Right cardiac atrium (tissue), 5 donors: ENCODE results near the gene GGPS1. TPM values are rescaled to one million over a fixed set of nuclear protein-coding genes. Genes with fewer than 3 reads are reported as not detected.
A peak's percentile ranks its signal among the peaks of the same experiment; 100 is the strongest.
"Not testable (repeated sequence)": the region's sequence is repeated elsewhere in the genome, so short reads cannot be mapped to it uniquely, and the experiment has no call there.

Experiments used
- ATAC-seq, 2 donors: fragments of 200-7000 bp; cut with Tn5 transposase; one replicate each; pipeline versions ENCODE4 v1.8.0 to v1.9.1; 2020; ENCODE audit warnings: moderate library complexity in 2 of 2, mild to moderate bottlenecking in 1 of 2
- DNase-seq, 3 donors: peaks; one replicate each; pipeline ENCODE4 v3.0.0-alpha.2; 2020
- H3K27ac ChIP-seq: one replicate; pipeline ENCODE4 v1.5.1; 2013; ENCODE audit warnings: mild to moderate bottlenecking, low read length, control low read depth, moderate library complexity
- H3K27me3 ChIP-seq: one replicate; pipeline ENCODE4 v1.6.1; 2013; ENCODE audit not compliant: control insufficient read depth, insufficient read depth
- H3K4me1 ChIP-seq: one replicate; pipeline ENCODE4 v1.6.1; 2013; ENCODE audit warnings: low read length; ENCODE audit not compliant: control insufficient read depth, insufficient read depth
- H3K4me3 ChIP-seq: one replicate; pipeline ENCODE4 v1.5.1; 2013; ENCODE audit warnings: low read length, control low read depth
- H3K9me3 ChIP-seq: one replicate; pipeline ENCODE4 v1.6.1; 2013; ENCODE audit warnings: low read length; ENCODE audit not compliant: control insufficient read depth
- WGBS: extraction: QIAGEN DNeasy Blood & Tissue Kit; methylation state at CpG from one replicate; pipeline ENCODE4 v1.1.7; 2013; 5-methylcytosine and 5-hydroxymethylcytosine counted together
- intact Hi-C, 4 donors: fragments of 100-400 bp; cut with DNase I; formaldehyde crosslinking; loops; one replicate each; pipeline versions ENCODE4 v1.11.0 to v1.14.0; 2022 to 2023
- polyA plus RNA-seq: library from polyadenylated mRNA; stranded (reverse); fragments of 200-250 nt; gene quantifications from one replicate; pipeline ENCODE4 v1.2.3, GENCODE V29; 2013
- total RNA-seq, 4 donors: library from RNA; stranded (reverse); fragmentation: NEBNext Ultra II Directional; extraction: Animal tissue kit (Norgen Biotek cat#: 25700); gene quantifications; one replicate each; pipeline ENCODE4 v1.2.1, GENCODE V29; 2021
- donor health status: healthy with polysubstance abuse.
- donor health status: DM: no; HTN: yes; CAD: no.
- donor health status: DM: no; HTN: no; CAD: no.
- donor health status: DM: no; HTN: yes; CAD: no; lungs with severe emphysema.
- donor health status: DM: yes; HTN: yes; CAD: no.

Gene GGPS1
- total and polyA plus RNA-seq, 5 donors = 22.0 to 33.5 (median 29.9) TPM

DNA sequence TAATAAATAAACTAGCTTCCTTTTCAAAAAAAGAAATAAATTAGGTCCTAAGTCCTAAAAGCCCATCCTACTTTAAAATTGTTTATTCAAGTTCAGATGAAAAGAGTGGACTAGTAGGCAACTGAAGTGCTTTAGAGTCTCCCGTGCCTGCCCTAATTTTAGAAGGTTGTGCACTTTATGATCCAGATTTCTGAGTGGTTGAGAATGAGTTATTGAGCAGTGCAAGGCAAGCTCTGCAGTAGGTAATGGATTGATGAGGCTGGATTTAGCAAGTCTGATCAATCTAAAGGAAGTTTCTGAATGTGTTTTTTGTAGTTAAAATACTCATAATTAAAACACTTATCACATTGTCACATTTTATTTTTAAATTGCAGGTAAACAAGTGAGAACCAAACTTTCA is 13.0 kb downstream of the GGPS1 start:
- DNase-seq (no peak), ATAC-seq (no peak)
- Histone ChIP-seq H3K9me3 (no peaks in the 10 kb centered on the region), H3K4me1 (no peaks in the 10 kb centered on the region), H3K27me3 (no peaks in the 10 kb centered on the region), H3K27ac (no peak overlapping the region), H3K4me3 (no peak overlapping the region)
- intact Hi-C loops = no loop called here
- WGBS = 54% methylated on average over 1 of the region's 1 CpG

DNA sequence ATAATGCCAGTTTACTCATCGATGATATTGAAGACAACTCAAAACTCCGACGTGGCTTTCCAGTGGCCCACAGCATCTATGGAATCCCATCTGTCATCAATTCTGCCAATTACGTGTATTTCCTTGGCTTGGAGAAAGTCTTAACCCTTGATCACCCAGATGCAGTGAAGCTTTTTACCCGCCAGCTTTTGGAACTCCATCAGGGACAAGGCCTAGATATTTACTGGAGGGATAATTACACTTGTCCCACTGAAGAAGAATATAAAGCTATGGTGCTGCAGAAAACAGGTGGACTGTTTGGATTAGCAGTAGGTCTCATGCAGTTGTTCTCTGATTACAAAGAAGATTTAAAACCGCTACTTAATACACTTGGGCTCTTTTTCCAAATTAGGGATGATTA is 13.7 kb downstream of the GGPS1 start:
- no peaks in the 10 kb centered on the region for H3K27me3 ChIP-seq
- no peak for ATAC-seq
- intact Hi-C loops = no loop called here
- DNase-seq = no peak
- no peaks in the 10 kb centered on the region for H3K4me1 ChIP-seq
- WGBS = 55% methylated on average over 6 of the region's 6 CpGs
- H3K9me3 ChIP-seq = no peaks in the 10 kb centered on the region
- peak overlapping the region; percentile 37 for H3K27ac ChIP-seq
- no peak overlapping the region for H3K4me3 ChIP-seq

DNA sequence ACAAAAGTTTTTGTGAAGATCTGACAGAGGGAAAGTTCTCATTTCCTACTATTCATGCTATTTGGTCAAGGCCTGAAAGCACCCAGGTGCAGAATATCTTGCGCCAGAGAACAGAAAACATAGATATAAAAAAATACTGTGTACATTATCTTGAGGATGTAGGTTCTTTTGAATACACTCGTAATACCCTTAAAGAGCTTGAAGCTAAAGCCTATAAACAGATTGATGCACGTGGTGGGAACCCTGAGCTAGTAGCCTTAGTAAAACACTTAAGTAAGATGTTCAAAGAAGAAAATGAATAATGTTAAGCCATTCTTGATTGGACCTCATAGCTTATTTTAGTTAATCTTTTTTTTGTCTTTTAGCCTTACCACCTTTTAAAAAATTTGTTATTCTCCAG is 14.1 kb downstream of the GGPS1 start:
- Histone ChIP-seq H3K4me1 (no peaks in the 10 kb centered on the region), H3K9me3 (no peaks in the 10 kb centered on the region), H3K27ac (no peak overlapping the region), H3K27me3 (no peaks in the 10 kb centered on the region), H3K4me3 (no peak overlapping the region)
- intact Hi-C loops = no loop called here
- 91% methylated on average over 3 of the region's 3 CpGs for WGBS
- no peak for ATAC-seq
- no peak for DNase-seq

DNA sequence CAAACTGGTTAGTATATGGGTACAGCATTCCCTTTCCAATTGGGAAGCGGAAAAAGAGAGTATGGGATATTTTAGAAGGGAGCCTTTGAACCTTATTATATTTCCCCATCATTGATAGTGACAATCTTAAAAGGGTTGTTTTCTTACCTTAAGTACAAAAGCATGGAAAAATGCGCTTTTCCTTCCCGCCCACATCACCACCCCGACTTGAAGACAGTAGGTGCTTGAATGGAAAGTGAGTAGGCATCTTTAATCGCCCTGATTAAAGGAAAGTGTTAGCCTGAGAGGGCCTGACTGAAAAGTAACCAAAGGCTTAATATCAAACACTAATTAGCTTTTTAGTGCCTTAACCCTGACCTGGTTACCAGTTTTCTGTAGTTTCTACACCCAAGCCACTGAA is 15.4 kb downstream of the GGPS1 start:
- Histone ChIP-seq H3K4me1 (no peaks in the 10 kb centered on the region), H3K4me3 (no peak overlapping the region), H3K27ac (no peak overlapping the region), H3K27me3 (no peaks in the 10 kb centered on the region), H3K9me3 (no peaks in the 10 kb centered on the region)
- DNase-seq (no peak), ATAC-seq (no peak)
- intact Hi-C loops = no loop called here
- 92% methylated on average over 5 of the region's 5 CpGs for WGBS

DNA sequence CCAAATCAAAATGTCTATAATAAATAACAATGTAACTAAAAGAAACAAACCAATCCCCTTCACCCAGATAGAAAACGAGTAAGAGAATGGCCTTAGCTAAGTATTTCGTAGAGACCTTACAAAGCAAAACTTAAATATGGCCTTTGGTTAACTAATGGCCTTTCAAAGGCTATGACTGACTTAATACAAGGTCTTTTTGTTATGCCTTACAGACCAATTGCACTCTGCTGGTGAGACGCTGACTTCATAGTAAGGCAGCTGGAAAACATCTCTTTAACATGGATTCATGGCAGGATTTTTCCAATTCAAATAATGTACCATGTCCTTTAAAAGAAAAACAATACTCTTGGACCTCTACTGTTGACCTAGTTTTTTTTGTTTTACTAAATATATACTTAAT is 23.1 kb downstream of the GGPS1 start:
- peaks cover 1% of the 10 kb centered on the region for H3K4me1 ChIP-seq
- ATAC-seq (peak in 1 of 2 donors; percentile 37), DNase-seq (no peak)
- H3K27me3 ChIP-seq = no peaks in the 10 kb centered on the region
- intact Hi-C loops = loop anchor here in 1 of 4 donors (10.0 kb wide), 1 partner anchor 57 kb away; no protein-coding TSS in a partner anchor
- 75% methylated on average over 3 of the region's 3 CpGs for WGBS
- no peaks in the 10 kb centered on the region for H3K9me3 ChIP-seq
- H3K4me3 ChIP-seq = no peak overlapping the region
- no peak overlapping the region for H3K27ac ChIP-seq

DNA sequence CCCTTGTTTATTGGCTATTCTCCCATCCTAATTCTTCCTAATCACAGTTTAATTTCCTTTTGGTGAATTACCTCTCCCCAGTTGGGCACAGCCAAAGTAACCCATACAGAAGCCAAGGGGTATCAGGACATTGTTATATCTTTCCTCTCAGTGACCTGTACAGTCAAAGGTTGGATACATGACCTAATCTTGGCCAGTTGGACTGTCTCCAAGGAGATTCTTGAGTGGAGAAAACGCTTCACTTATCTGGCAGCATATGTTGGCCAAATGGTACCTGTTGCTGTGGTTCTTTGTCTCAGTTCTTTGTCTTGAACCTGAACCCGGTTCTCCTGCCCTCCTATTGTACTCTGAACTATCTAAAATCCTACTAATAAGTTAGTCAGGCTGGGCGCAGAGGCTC is 23.5 kb downstream of the GGPS1 start:
- ATAC-seq (peak; percentile 68 to 93), DNase-seq (no peak)
- no peaks in the 10 kb centered on the region for H3K27me3 ChIP-seq
- intact Hi-C loops = loop anchor here in 1 of 4 donors (10.0 kb wide), 1 partner anchor 57 kb away; no protein-coding TSS in a partner anchor
- WGBS = 43% methylated on average over 3 of the region's 3 CpGs
- H3K9me3 ChIP-seq = no peaks in the 10 kb centered on the region
- H3K27ac ChIP-seq = no peak overlapping the region
- peaks cover 1% of the 10 kb centered on the region for H3K4me1 ChIP-seq
- no peak overlapping the region for H3K4me3 ChIP-seq

DNA sequence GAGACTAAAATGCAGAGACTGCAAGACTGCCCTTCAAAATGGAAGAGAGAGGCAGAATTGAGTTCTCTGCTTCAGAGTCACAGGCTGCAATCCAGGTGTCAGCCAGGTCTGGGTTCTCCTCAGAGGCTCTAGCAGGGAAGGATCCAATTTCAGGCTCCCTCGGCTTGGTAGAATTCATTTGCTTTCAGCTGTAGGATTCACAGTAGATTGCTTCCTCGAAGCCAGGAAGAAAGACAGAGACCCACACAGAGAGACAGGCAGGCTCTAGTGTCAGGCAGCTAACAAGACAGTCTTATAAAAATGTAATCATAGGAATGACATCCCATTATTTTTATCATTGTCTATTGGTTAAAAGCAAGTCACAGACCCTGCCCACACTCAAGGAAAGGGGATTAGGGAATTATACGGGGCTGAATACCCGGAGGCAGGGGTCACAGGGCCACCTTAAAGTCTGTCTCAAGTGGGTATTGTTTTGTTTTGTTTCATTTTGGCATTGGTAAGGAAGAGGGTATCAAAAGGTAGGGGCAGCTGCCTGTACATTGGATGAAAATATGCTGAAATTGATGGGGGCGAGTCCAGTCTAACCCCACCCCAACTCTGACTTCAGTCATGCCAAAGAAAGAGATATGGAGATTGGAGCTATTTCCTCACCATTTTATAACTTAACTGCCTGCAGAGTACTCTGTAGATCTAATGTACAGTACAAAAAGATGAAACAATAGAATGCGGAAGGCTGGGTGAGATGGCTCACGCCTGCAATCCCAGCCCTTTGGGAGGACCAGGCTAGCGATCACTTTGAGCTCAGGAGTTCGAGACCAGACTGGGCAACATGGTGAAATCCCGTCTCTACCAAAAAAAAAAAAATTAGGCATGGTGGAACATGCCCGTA is 29.4 kb downstream of the GGPS1 start:
- no peak for DNase-seq
- H3K9me3 ChIP-seq = no peaks in the 10 kb centered on the region
- H3K27me3 ChIP-seq = no peaks in the 10 kb centered on the region
- no peak overlapping the region for H3K27ac ChIP-seq
- 70% methylated on average over 11 of the region's 11 CpGs for WGBS
- no peaks in the 10 kb centered on the region for H3K4me1 ChIP-seq
- no peak for ATAC-seq
- intact Hi-C loops = loop anchor here in 1 of 4 donors (10.0 kb wide), 1 partner anchor 63 kb away; no protein-coding TSS in a partner anchor
- H3K4me3 ChIP-seq = no peak overlapping the region

DNA sequence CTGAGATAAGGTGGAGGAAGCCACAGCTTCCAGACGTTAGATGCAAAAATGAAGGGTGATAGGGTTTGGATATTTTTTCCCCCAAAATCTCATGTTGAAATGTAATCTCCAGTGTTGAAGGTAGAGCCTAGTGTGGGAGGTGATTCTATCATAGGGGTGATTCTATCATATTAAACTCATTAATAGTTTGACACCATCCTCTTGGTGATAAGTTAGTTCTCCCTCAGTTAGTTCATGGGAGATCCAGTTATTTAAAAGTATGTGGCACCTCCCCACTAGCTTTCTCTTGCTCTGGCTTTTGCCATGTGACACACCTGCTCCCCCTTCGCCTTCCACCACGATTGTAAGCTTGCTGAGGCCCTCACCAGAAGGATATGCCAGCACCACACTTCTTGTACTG is 30.5 kb downstream of the GGPS1 start:
- Histone ChIP-seq H3K4me3 (no peak overlapping the region), H3K27me3 (no peaks in the 10 kb centered on the region), H3K27ac (no peak overlapping the region), H3K9me3 (no peaks in the 10 kb centered on the region), H3K4me1 (no peaks in the 10 kb centered on the region)
- WGBS = 74% methylated on average over 3 of the region's 3 CpGs
- intact Hi-C loops = loop anchor here in 1 of 4 donors (10.0 kb wide), 1 partner anchor 64 kb away; no protein-coding TSS in a partner anchor
- no peak for DNase-seq
- no peak for ATAC-seq

DNA sequence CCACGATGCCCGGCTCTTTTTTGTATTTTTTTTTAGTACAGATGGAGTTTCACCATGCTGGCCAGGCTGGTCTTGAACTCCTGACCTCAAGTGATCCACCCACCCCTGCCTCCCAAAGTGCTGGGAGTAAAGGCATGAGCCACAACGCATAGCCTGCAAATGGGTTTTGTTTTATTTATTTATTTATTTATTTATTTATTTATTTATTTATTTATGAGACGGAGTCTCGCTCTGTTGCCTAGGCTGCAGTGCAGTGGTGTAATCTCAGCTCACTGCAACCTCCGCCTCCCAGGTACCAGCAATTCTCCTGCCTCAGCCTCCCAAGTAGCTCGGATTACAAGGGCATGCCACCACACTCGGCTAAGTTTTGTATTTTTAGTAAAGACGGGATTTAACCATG is 35.8 kb downstream of the GGPS1 start:
- intact Hi-C loops, H3K4me3 ChIP-seq, DNase-seq, H3K4me1 ChIP-seq, ATAC-seq, H3K9me3 ChIP-seq, H3K27ac ChIP-seq, H3K27me3 ChIP-seq: not testable (repeated sequence)
- 94% methylated on average over 9 of the region's 9 CpGs for WGBS

DNA sequence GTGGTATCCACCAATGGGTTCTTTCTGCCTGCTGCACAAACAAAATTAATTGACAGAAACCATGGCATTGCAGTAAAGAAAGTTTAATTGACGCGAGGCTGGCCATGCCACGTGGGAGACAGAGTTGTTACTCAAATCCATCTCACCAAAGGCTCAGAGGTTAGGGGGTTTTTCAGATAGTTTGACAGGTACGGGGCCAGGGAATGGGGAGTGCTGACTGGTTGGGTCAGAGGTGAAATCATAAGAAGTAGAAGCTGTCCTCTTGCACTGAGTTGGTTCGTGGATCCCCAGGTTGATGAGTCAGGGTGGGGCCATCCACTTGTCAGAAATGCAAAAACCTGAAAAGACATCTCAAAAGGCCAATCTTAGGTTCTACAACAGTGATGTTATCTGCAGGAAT is 37.9 kb downstream of the GGPS1 start:
- Histone ChIP-seq H3K27ac (no peak overlapping the region), H3K4me1 (no peaks in the 10 kb centered on the region), H3K9me3 (no peaks in the 10 kb centered on the region), H3K27me3 (no peaks in the 10 kb centered on the region), H3K4me3 (no peak overlapping the region)
- no peak for ATAC-seq
- WGBS = 80% methylated on average over 5 of the region's 5 CpGs
- intact Hi-C loops = no loop called here
- DNase-seq = no peak

DNA sequence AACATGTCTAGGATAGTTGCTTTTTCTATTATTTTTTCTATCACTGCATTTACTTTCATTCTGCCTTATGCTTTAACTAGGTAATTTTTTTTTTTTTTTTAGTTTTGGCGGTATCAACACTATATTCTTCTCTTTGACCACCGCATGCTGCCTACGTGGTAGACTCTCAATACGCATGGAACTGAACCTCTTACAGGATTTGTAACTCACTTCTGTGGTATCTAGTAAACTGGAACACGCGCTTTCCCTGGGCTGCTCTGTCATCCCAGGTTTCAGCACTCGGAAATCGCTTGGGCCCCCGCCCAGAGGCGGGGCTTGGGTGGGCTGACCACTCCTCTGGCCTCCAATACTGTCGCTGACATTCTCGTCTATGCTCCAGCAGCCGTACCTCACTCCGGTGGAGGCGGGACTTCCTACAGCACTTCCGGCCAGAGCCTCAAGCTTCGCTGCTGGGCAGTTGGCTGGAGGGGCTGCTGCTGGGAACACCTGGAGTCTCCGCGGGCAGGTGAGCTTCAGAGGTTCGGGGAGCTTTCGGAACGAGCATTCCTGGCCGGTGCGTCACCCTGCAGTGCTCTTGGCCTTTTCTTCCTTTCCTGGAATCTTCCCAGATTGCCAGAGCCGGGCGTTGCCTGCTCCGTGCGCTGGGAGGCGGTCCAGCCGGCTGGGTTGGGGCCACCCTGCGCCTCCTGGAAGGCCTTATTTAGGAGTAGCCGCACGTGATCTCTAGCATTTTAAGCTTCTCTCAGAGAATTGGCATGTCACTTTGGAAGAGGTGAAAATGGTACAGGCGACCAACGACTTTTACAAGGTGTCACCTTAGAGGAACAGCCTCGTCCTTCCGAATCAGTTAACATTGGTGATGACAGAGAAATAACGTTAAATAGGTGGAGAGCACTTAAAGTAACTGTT is 38.9 kb downstream of the GGPS1 start, which contains the start of gene TBCE:
TSS of gene TBCE (plus strand) at position 428 of the 909 bp plus-strand sequence. CDS start 12,623 bp downstream, outside the sequence.
- Histone ChIP-seq H3K27ac (peak within 1 kb of the TSS; percentile 97), H3K27me3 (no peaks in the 10 kb centered on the region), H3K4me3 (peak within 1 kb of the TSS; percentile 91), H3K9me3 (no peaks in the 10 kb centered on the region), H3K4me1 (no peaks in the 10 kb centered on the region)
- intact Hi-C loops = no loop called here
- DNase-seq (peak; percentile 98 to 99 (median 98)), ATAC-seq (peak; percentile 100)
- WGBS = under 1% methylated on average over 38 of the region's 38 CpGs
